HG03460 (cell line): ENCODE measurements around the gene PDXP.
A peak's percentile ranks its signal among the peaks of the same experiment; 100 is the strongest.
"Not testable (repeated sequence)": the region's sequence is repeated elsewhere in the genome, so short reads cannot be mapped to it uniquely, and the experiment has no call there.

Experiments
- ATAC-seq: cut with Tn5 transposase; IDR thresholded peaks from one replicate; pipeline ENCODE4 v1.9.1; 2021; ENCODE audit not compliant: unreplicated experiment

PDXP gene

GRCh38 chr22:37696260-37696656, 37.7 kb downstream of the PDXP start:
- ATAC-seq: not testable (repeated sequence)

- peak; percentile 93 for ATAC-seq
Measured at GRCh38 chr22:37696657-37697537, 38.4 kb downstream of the PDXP start, which contains the start of gene TRIOBP. Gene TRIOBP (plus strand): TSS chr22:37697048. CDS start chr22:37701366, 4,318 bp downstream.

- ATAC-seq: no peak
Measured at GRCh38 chr22:37697538-37697835, 39.0 kb downstream of the PDXP start.

GRCh38 chr22:37701141-37701786, 42.7 kb downstream of the PDXP start:
- ATAC-seq: no peak

GRCh38 chr22:37703906-37704305, 45.4 kb downstream of the PDXP start:
- no peak for ATAC-seq

- ATAC-seq: no peak
Measured at GRCh38 chr22:37704645-37705044, 46.1 kb downstream of the PDXP start.

- no peak for ATAC-seq
Measured at GRCh38 chr22:37705205-37705604, 46.7 kb downstream of the PDXP start.

GRCh38 chr22:37708580-37709444, 50.3 kb downstream of the PDXP start:
- ATAC-seq: no peak

GRCh38 chr22:37709445-37709765, 50.9 kb downstream of the PDXP start:
- ATAC-seq: no peak

- no peak for ATAC-seq
Measured at GRCh38 chr22:37710675-37711074, 52.2 kb downstream of the PDXP start.

GRCh38 chr22:37711490-37711889, 53.0 kb downstream of the PDXP start:
- no peak for ATAC-seq

GRCh38 chr22:37713761-37714160, 55.2 kb downstream of the PDXP start:
- no peak for ATAC-seq

- ATAC-seq: no peak
Measured at GRCh38 chr22:37714634-37715033, 56.1 kb downstream of the PDXP start.

GRCh38 chr22:37715760-37716159, 57.2 kb downstream of the PDXP start:
- no peak for ATAC-seq
